HEK293T (cell line): ENCODE data around the gene NCOA7.
"Not testable (repeated sequence)": the region's sequence is repeated elsewhere in the genome, so short reads cannot be mapped to it uniquely, and the experiment has no call there.

Experiments used
- ARNT ChIP-seq: fragments of 450-650 bp; IDR thresholded peaks from 2 replicates; pipeline ENCODE4 v1.6.1; 2017; ENCODE audit warnings: mild to moderate bottlenecking
- ELF4 ChIP-seq: fragments of 450-650 bp; IDR thresholded peaks from 2 replicates; pipeline ENCODE4 v1.6.1; 2017; ENCODE audit warnings: antibody characterized with exemption
- FOXK2 ChIP-seq: fragments of 450-650 bp; IDR thresholded peaks from 2 replicates; pipeline ENCODE4 v1.6.1; 2016; ENCODE audit warnings: mild to moderate bottlenecking
- HDGF ChIP-seq: fragments of 450-650 bp; IDR thresholded peaks from 2 replicates; pipeline ENCODE4 v1.6.1; 2017; ENCODE audit warnings: antibody characterized with exemption, borderline replicate concordance
- LEF1 ChIP-seq: fragments of 450-650 bp; IDR thresholded peaks from 2 replicates; pipeline ENCODE4 v1.6.1; 2017; ENCODE audit warnings: mild to moderate bottlenecking, borderline replicate concordance
- SP1 ChIP-seq: fragments of 450-650 bp; IDR thresholded peaks from 2 replicates; pipeline ENCODE4 v1.6.1; 2017
- SUZ12 ChIP-seq: fragments of 450-650 bp; IDR thresholded peaks from 2 replicates; pipeline ENCODE4 v1.6.1; 2016; ENCODE audit warnings: mild to moderate bottlenecking
- TARDBP ChIP-seq: fragments of 450-650 bp; IDR thresholded peaks from 2 replicates; pipeline ENCODE4 v1.6.1; 2016

GRCh38 chr6:125804866-125805425, 14.2 kb downstream of the NCOA7 start:
- not testable (repeated sequence) for TF ChIP-seq HDGF, SP1, TARDBP, FOXK2, LEF1, ELF4, SUZ12, ARNT
